ENCODE results near the gene SLC35G1.

SLC35G1 gene

DNA sequence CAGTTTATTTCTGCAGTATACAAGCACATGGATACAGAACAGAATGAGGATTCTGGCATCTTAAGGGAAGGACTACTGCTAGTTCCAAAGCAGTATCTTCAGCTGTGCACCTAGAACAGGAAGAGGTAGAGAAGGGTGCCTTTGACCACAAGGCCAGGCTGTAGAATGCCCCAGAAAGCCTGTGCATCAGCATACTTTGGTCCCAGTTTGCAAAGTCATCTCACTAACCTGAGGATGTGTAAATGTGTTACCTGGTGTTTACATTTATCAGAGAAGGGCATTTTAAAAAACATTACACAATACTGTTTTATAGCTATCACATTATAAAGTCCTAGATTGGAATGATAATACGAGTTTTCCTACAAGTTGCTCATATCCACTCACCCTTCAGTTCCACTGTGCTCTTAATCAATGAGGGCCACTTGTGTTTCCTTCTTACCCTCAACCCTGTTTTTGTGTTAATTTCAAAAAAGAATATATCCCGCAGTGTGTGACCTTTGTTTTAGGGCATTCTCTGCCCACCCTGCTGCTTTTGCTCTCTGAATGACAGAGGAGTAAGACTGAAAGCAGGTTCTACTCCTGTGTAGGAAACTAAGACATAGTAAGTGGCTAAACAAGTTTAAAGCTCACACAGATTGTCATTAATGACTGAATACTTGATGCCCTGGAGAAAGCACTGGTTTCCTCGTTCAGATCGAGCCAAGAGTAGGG is 3.4 kb downstream of the SLC35G1 start:
- Histone ChIP-seq H3K36me3 (no peaks in the 10 kb centered on the region), H3K9me3 (no peaks in the 10 kb centered on the region), H3K4me3 (no peak overlapping the region), H3K27ac (no peak overlapping the region), H3K27me3 (no peaks in the 10 kb centered on the region), H3K4me1 (peaks cover 0 to 16% (median 7%) of the 10 kb centered on the region in 4 donors)
- no peak for TF ChIP-seq CTCF (IDR thresholded peaks at IDR 0.05)
- intact Hi-C loops (cut with DNase I; ENCODE audit: low total_unique reads): no loop called here
- no peak for DNase-seq

GRCh38 chr10:93899109-93899508 is 5.3 kb downstream of the SLC35G1 start:
- Histone ChIP-seq H3K4me1 (peaks cover 0 to 8% (median 4%) of the 10 kb centered on the region in 4 donors), H3K4me3 (no peak overlapping the region), H3K27ac (no peak overlapping the region), H3K9me3 (no peaks in the 10 kb centered on the region), H3K27me3 (no peaks in the 10 kb centered on the region), H3K36me3 (no peaks in the 10 kb centered on the region)
- intact Hi-C loops (cut with DNase I; ENCODE audit: low total_unique reads): no loop called here
- no peak for TF ChIP-seq CTCF (IDR thresholded peaks at IDR 0.05)
- DNase-seq: no peak

- Histone ChIP-seq H3K9me3 (no peaks in the 10 kb centered on the region), H3K36me3 (no peaks in the 10 kb centered on the region), H3K4me1 (no peaks in the 10 kb centered on the region), H3K4me3 (no peak overlapping the region), H3K27ac (no peak overlapping the region), H3K27me3 (no peaks in the 10 kb centered on the region)
- DNase-seq: no peak
- intact Hi-C loops (cut with DNase I; ENCODE audit: low total_unique reads): no loop called here
- TF ChIP-seq CTCF (IDR thresholded peaks at IDR 0.05): no peak
Measured at GRCh38 chr10:93903051-93903450, 9.3 kb downstream of the SLC35G1 start.

GRCh38 chr10:93904901-93905300 is 11.1 kb downstream of the SLC35G1 start:
- Histone ChIP-seq H3K9me3 (no peaks in the 10 kb centered on the region), H3K4me3 (no peak overlapping the region), H3K27me3 (no peaks in the 10 kb centered on the region), H3K36me3 (no peaks in the 10 kb centered on the region), H3K4me1 (no peaks in the 10 kb centered on the region), H3K27ac (no peak overlapping the region)
- TF ChIP-seq CTCF (IDR thresholded peaks at IDR 0.05): no peak
- intact Hi-C loops (cut with DNase I; ENCODE audit: low total_unique reads): no loop called here
- DNase-seq: no peak

DNA sequence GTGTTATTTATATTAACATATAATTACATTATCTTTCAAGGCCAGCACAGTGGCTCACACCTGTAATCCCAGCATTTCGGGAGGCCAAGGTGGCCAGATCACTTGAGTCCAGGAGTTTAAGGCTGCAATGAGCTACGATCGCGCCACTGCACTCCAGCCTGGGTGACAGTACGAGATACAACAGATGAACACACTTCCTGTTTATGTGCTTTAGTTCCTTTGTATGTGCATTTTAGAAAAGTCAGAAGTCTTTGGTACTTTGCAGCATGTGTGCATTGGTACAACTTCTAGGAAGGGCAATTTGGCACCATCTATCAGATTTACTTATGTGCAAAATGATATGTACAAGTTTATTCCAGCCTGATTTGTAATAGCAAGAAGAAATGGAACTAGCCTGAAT is 13.3 kb downstream of the SLC35G1 start:
- Histone ChIP-seq H3K36me3 (no peaks in the 10 kb centered on the region), H3K4me3 (no peak overlapping the region), H3K9me3 (no peaks in the 10 kb centered on the region), H3K27me3 (no peaks in the 10 kb centered on the region), H3K4me1 (no peaks in the 10 kb centered on the region), H3K27ac (no peak overlapping the region)
- TF ChIP-seq CTCF (IDR thresholded peaks at IDR 0.05): no peak
- intact Hi-C loops (cut with DNase I; ENCODE audit: low total_unique reads): no loop called here
- DNase-seq: no peak
